ENCODE measurements around the gene GNRH2. TPM values are rescaled to one million over a fixed set of nuclear protein-coding genes. Genes with fewer than 3 reads are reported as not detected.
A peak's percentile ranks its signal among the peaks of the same experiment; 100 is the strongest.

GNRH2 gene
- total RNA-seq, 5 donors from 2014 or later (not counting 1 experiment from before 2014, with no cell fraction given) = 0.60 to 3.4 (median 1.8) TPM

- DNase-seq (peak in 34 of 35 experiments; percentile 26 to 81 (median 61)), ATAC-seq (replicated peaks in 1 of 4) (peak; percentile 60 to 75 (median 64))
- H3K9me3 ChIP-seq = no peaks in the 10 kb centered on the region
- ChIA-PET POLR2A (no interaction called here), CTCF (no interaction called here)
- Mint-ChIP-seq H3K27me3 (peaks cover 0 to 20% of the 10 kb centered on the region in 2 donors), H3K4me3 (peak overlapping the region; percentile 66 to 78 (median 70)), H3K36me3 (no peaks in the 10 kb centered on the region), H3K4me1 (peaks cover 30 to 35% (median 31%) of the 10 kb centered on the region in 3 donors), H3K27ac (peak overlapping the region; percentile 90 to 93), H3K9me3 (no peaks in the 10 kb centered on the region)
- 32% methylated on average over 9 of the region's 10 CpGs for WGBS (ENCODE audit: insufficient coverage)
- peaks cover 4 to 24% of the 10 kb centered on the region in 2 experiments for H3K4me1 ChIP-seq (ENCODE audit: control insufficient read depth in 1 of 2, extremely low read depth in 1 of 2, insufficient read depth in 2 of 2, low read length in 2 of 2)
- peak overlapping the region in 1 of 2 donors; percentile 19 for H3K4me3 ChIP-seq (ENCODE audit: control insufficient read depth in 1 of 2, extremely low read depth in 1 of 2, low read length in 1 of 2)
- no peaks in the 10 kb centered on the region for H3K36me3 ChIP-seq (ENCODE audit: control insufficient read depth in 2 of 2, extremely low read depth in 1 of 2, insufficient read depth in 1 of 2, low read length in 1 of 2)
- peaks cover 0 to 42% of the 10 kb centered on the region in 2 experiments for H3K27me3 ChIP-seq (replicated peaks in 1 of 2; ENCODE audit: control insufficient read depth in 2 of 2, extremely low read depth in 1 of 2, insufficient read depth in 2 of 2, low read length in 1 of 2)
- H3K27ac ChIP-seq (ENCODE audit: low read length) = peak overlapping the region; percentile 92
These were observed 50.5 kb downstream of the GNRH2 start for GRCh38 chr20:3093861-3094361.

- CTCF ChIA-PET = no interaction called here
- WGBS (ENCODE audit: insufficient coverage) = 86% methylated on average over 7 of the region's 13 CpGs
- no peak for DNase-seq
- Histone ChIP-seq H3K27ac (ENCODE audit: low read length) (no peak overlapping the region), H3K27me3 (replicated peaks in 1 of 2; ENCODE audit: control insufficient read depth in 2 of 2, extremely low read depth in 1 of 2, insufficient read depth in 2 of 2, low read length in 1 of 2) (peaks cover 0 to 48% of the 10 kb centered on the region in 2 experiments), H3K4me3 (ENCODE audit: control insufficient read depth in 1 of 2, extremely low read depth in 1 of 2, low read length in 1 of 2) (no peak overlapping the region), H3K36me3 (ENCODE audit: control insufficient read depth in 2 of 2, extremely low read depth in 1 of 2, insufficient read depth in 1 of 2, low read length in 1 of 2) (no peaks in the 10 kb centered on the region), H3K9me3 (no peaks in the 10 kb centered on the region), H3K4me1 (ENCODE audit: control insufficient read depth in 1 of 2, extremely low read depth in 1 of 2, insufficient read depth in 2 of 2, low read length in 2 of 2) (peaks cover 4 to 24% of the 10 kb centered on the region in 2 experiments)
- H3K4me1 Mint-ChIP-seq = peaks cover 27 to 32% (median 28%) of the 10 kb centered on the region in 3 donors
- H3K9me3 Mint-ChIP-seq = no peaks in the 10 kb centered on the region
- H3K27ac Mint-ChIP-seq = peak overlapping the region; percentile 3 to 85
- H3K4me3 Mint-ChIP-seq = no peak overlapping the region
- POLR2A ChIA-PET = interaction anchor here (0.5 to 0.6 kb wide), 2 partner anchors 145 to 921 kb away, joined by 3 to 8 read pairs; partner anchors contain the start of gene RNF24 (in 1 of the 2)
- H3K27me3 Mint-ChIP-seq = peaks cover 0 to 14% of the 10 kb centered on the region in 2 donors
- no peaks in the 10 kb centered on the region for H3K36me3 Mint-ChIP-seq
- no peak for ATAC-seq (replicated peaks in 1 of 4)
These were observed 51.6 kb downstream of the GNRH2 start for GRCh38 chr20:3094848-3095629.

Other genes with a start within 250 kb of the GNRH2 start
- gene CPXM1, start 243.0 kb upstream of the GNRH2 start, total RNA-seq = under 1 TPM; 0.20 to 0.90 (median 0.63) TPM
- not detected for gene C20orf141, start 228.6 kb upstream of the GNRH2 start, total RNA-seq
- gene TMEM239, start 227.3 kb upstream of the GNRH2 start, total RNA-seq = not detected
- 100 to 1,000 TPM in 2 of 5 donors, 10 to 100 TPM in 3; 65.1 to 111 (median 95.2) TPM for gene PCED1A, start 203.0 kb upstream of the GNRH2 start, total RNA-seq
- 10 to 100 TPM; 44.5 to 72.2 (median 68.2) TPM for gene VPS16, start 202.9 kb upstream of the GNRH2 start, total RNA-seq
- gene PTPRA, start 170.1 kb upstream of the GNRH2 start, total RNA-seq = 10 to 100 TPM; 66.2 to 98.6 (median 71.5) TPM
- 10 to 100 TPM; 20.9 to 38.5 (median 36.8) TPM for gene MRPS26, start 2.4 kb downstream of the GNRH2 start, total RNA-seq
- 1 to 10 TPM in 2 of 5 donors, under 1 TPM in 1, not detected in 2; 0.92 to 3.0 (median 1.5) TPM for gene OXT, start 28.0 kb downstream of the GNRH2 start, total RNA-seq
- gene AVP, start 41.1 kb downstream of the GNRH2 start, total RNA-seq = 1 to 10 TPM in 1 of 5 donors, under 1 TPM in 2, not detected in 2; 0.44 to 1.6 (median 0.59) TPM
- 10 to 100 TPM; 23.2 to 33.5 (median 28.7) TPM for gene FASTKD5, start 116.2 kb downstream of the GNRH2 start, total RNA-seq
- 10 to 100 TPM in 4 of 5 donors, 1 to 10 TPM in 1; 9.4 to 13.4 (median 10.8) TPM for gene UBOX5, start 116.2 kb downstream of the GNRH2 start, total RNA-seq
- 10 to 100 TPM; 14.4 to 19.6 (median 15.3) TPM for gene LZTS3, start 129.9 kb downstream of the GNRH2 start, total RNA-seq
- gene DDRGK1, start 161.1 kb downstream of the GNRH2 start, total RNA-seq = 10 to 100 TPM; 44.6 to 76.3 (median 68.2) TPM
- 10 to 100 TPM; 41.6 to 67.6 (median 61.8) TPM for gene ITPA, start 165.9 kb downstream of the GNRH2 start, total RNA-seq
- gene SLC4A11, start 195.6 kb downstream of the GNRH2 start, total RNA-seq = 1 to 10 TPM in 3 of 5 donors, under 1 TPM in 2; 0.43 to 3.9 (median 1.4) TPM

Measured in T-cell (primary cell).